Right atrium auricular region (tissue), 2 donors: ENCODE results near the gene ARHGEF4. TPM values are rescaled to one million over a fixed set of nuclear protein-coding genes. Genes with fewer than 3 reads are reported as not detected.

Source experiments
- DNase-seq: peaks from one replicate; pipeline ENCODE4 v3.0.0-alpha.2; 2019; ENCODE audit warnings: low spot score
- H3K27ac ChIP-seq, 2 donors: fragments of 200-600 bp; sonication (generic); 1 replicate in 1 of 2; 2 replicates in 1 of 2; pipeline ENCODE4 v1.5.1; 2016 to 2019
- H3K27me3 ChIP-seq, 2 donors: fragments of 200-600 bp; sonication (generic); one replicate each; pipeline versions ENCODE4 v1.5.1 to v1.6.0; 2017 to 2019
- H3K36me3 ChIP-seq: fragments of 200-600 bp; sonication (generic); one replicate; pipeline ENCODE4 v1.5.1; 2016
- H3K4me1 ChIP-seq, 2 donors: fragments of 200-600 bp; sonication (generic); one replicate each; pipeline versions ENCODE4 v1.5.1 to v1.6.0; 2017 to 2019
- H3K4me3 ChIP-seq, 2 donors: fragments of 200-600 bp; sonication (generic); 1 replicate in 1 of 2; 2 replicates in 1 of 2; pipeline ENCODE4 v1.5.1; 2017 to 2019; ENCODE audit warnings: mild to moderate bottlenecking in 1 of 2, moderate library complexity in 1 of 2
- H3K9me3 ChIP-seq, 2 donors: fragments of 200-600 bp; sonication (generic); one replicate each; pipeline ENCODE4 v1.5.1; 2019
- CTCF ChIP-seq, 2 donors: fragments of 200-600 bp; sonication (generic); IDR thresholded peaks; one replicate each; pipeline ENCODE4 v1.5.1; 2019; ENCODE audit warnings: antibody characterized with exemption in 2 of 2
- total RNA-seq, 2 donors: library from RNA; depleted of rRNA; stranded (reverse); fragments of >200 nt; gene quantifications; one replicate each; pipeline ENCODE4 v1.1.0, GENCODE V29; 2016

ARHGEF4 gene
- total RNA-seq, 2 donors from 2014 or later = 3.5 to 8.1 TPM

- Histone ChIP-seq H3K4me1 (peaks cover 0 to 20% of the 10 kb centered on the region in 2 donors), H3K27ac (peak overlapping the region; percentile 91 to 93), H3K4me3 (peak overlapping the region; percentile 65 to 71), H3K9me3 (no peaks in the 10 kb centered on the region), H3K36me3 (peaks cover 17% of the 10 kb centered on the region), H3K27me3 (no peaks in the 10 kb centered on the region)
- DNase-seq = no peak
- no peak for TF ChIP-seq CTCF (IDR thresholded peaks at IDR 0.05)
Observed at GRCh38 chr2:131092458-131093005, 255.8 kb downstream of the ARHGEF4 start.

DNA sequence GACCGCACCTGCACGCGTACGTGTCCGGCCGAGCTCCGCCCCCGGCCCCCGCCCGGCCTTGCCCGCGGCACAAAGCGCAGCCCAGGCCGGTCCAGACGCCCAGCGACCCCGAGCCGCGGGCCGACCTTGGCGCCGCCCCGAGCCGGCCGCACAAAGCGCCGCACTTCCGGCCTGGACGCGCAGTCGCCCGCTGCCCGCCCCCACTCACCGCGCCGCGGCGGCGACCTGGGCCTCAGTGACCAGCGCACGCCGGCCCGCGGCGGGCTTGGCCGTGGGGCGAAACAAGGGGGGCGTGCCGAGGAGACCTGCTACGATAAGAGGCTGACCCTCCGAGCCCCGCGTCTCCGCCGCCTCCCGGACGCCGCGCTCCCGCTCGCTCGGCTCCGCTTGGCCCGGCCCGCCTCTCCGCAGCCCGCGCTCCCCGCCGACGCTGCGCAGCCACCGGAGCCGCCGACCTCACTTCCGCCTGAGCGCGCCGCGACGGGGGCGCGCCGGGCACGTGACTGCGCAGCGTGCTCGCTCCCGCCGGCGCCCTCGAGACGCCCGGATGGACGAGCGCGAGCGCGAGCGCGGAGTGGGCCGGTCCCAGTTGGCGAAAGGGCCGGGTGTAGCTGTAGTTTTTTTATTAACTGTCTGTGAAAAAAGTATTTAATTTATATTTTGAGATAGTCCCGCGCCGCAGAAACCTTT lies 256.4 kb downstream of the ARHGEF4 start, which contains the start of gene FAM168B:
Gene FAM168B (minus strand): TSS at position 455 of the 690 bp plus-strand sequence. CDS start 10,814 bp downstream, outside the sequence.
- H3K27ac ChIP-seq = peak within 1 kb of the TSS; percentile 91 to 93
- TF ChIP-seq CTCF (IDR thresholded peaks at IDR 0.05) = peak in 1 of 2 donors; percentile 20
- H3K27me3 ChIP-seq = no peaks in the 10 kb centered on the region
- no peaks in the 10 kb centered on the region for H3K9me3 ChIP-seq
- H3K4me3 ChIP-seq = peak within 1 kb of the TSS; percentile 65 to 71
- peak; percentile 88 for DNase-seq
- H3K4me1 ChIP-seq = peaks cover 0 to 20% of the 10 kb centered on the region in 2 donors
- H3K36me3 ChIP-seq = peaks cover 11% of the 10 kb centered on the region

DNA sequence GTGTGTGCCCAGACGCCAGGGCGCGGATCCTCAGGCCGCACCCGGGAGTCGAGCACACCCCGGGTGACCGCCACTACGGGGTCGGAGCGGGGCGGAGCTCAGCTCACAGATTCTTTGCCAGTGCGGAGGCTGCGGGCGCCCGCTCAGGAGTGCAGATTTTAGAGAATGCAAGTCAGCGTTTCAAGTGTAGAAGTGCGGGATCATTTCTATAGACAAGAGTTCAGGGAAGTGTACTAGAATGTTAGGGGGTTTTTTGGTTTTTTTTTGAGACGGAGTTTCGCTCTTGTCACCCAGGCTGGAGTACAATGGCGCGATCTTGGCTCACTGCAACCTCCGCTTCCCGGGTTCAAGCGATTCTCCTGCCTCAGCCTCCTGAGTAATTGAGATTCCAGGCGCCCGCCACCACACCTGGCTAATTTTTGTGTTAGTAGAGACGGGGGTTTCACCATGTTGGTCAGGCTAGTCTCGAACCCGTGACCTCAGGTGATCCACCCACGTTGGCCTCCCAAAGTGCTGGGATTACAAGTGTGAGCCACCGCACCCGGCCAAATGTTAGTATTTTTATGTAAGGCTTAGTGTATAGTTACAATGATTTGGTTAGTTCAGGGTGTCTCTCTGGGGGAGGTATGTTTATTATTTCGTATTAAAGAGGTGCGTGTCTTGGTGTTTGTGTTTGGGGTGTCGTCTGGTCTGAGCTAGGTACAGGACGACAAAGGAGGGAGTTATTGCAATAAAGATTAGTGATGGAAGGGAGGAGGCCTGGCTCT lies 257.2 kb downstream of the ARHGEF4 start:
- peak overlapping the region; percentile 91 to 93 for H3K27ac ChIP-seq
- H3K36me3 ChIP-seq = peaks cover 10% of the 10 kb centered on the region
- H3K9me3 ChIP-seq = no peaks in the 10 kb centered on the region
- peak in 1 of 2 donors; percentile 1 for TF ChIP-seq CTCF (IDR thresholded peaks at IDR 0.05)
- peaks cover 0 to 20% of the 10 kb centered on the region in 2 donors for H3K4me1 ChIP-seq
- H3K4me3 ChIP-seq = peak overlapping the region; percentile 65 to 71
- no peaks in the 10 kb centered on the region for H3K27me3 ChIP-seq
- no peak for DNase-seq

GRCh38 chr2:131094463-131095281 lies 258.0 kb downstream of the ARHGEF4 start:
- Histone ChIP-seq H3K36me3 (peaks cover 10% of the 10 kb centered on the region), H3K4me1 (peaks cover 0 to 20% of the 10 kb centered on the region in 2 donors), H3K27me3 (no peaks in the 10 kb centered on the region), H3K4me3 (peak overlapping the region in 1 of 2 donors; percentile 71), H3K27ac (no peak overlapping the region), H3K9me3 (no peaks in the 10 kb centered on the region)
- no peak for TF ChIP-seq CTCF (IDR thresholded peaks at IDR 0.05)
- DNase-seq = no peak

Other genes starting within 250 kb of the ARHGEF4 start
- gene CFC1, start 237.3 kb upstream of the ARHGEF4 start, total RNA-seq = 10 to 100 TPM in 1 of 2 donors, not detected in 1; 13.4 TPM
- gene POTEJ, start 225.5 kb upstream of the ARHGEF4 start, total RNA-seq = 1 to 10 TPM in 1 of 2 donors, not detected in 1; 2.6 TPM
- not detected for gene GPR148, start 107.8 kb upstream of the ARHGEF4 start, total RNA-seq
- gene AMER3, start 81.4 kb upstream of the ARHGEF4 start, total RNA-seq = not detected